K562 (cell line): ENCODE data around the gene CDCA5. TPM values are rescaled to one million over a fixed set of nuclear protein-coding genes. Genes with fewer than 3 reads are reported as not detected.

Experiments
- ATAC-seq: fragments of 200-7000 bp; cut with Tn5 transposase; 3 replicates; pipeline ENCODE4 v1.9.1; 2020; ENCODE audit warnings: moderate library complexity
- BruUV-seq: library from RNA; stranded (reverse); fragments of 400-500 nt; replicated peaks from 2 replicates; lab custom pipeline; 2021; lab: Mats Ljungman, UMichigan
- CTCF ChIA-PET: fragments of 300-600 bp; formaldehyde crosslinking; extraction: SDS; loops from one replicate; lab custom pipeline; 2021; ENCODE audit warnings: low intra/inter-chr PET ratio; lab: Yijun Ruan, JAX
- POLR2A ChIA-PET: fragments of 300-600, 350-650 bp; sonication (Branson Sonifier 250); formaldehyde crosslinking; extraction: SDS; loops from one replicate; lab custom pipeline; 2021; ENCODE audit warnings: antibody characterized with exemption, inconsistent platforms; lab: Yijun Ruan, JAX
- DNase-seq, 4 experiments: peaks; one replicate each; pipeline versions ENCODE4 v3.0.0 to v3.0.0-alpha.2; 2011 to 2018; ENCODE audit warnings: low spot score in 3 of 4, mixed read lengths in 3 of 4; ENCODE audit errors: extremely low read depth in 1 of 4
- FAIRE-seq: peaks from 2 replicates; lab custom pipeline; 2011; peaks lifted over from hg19 to GRCh38; lab: Jason Lieb, UNC
- H2AFZ ChIP-seq: 2 replicates; pipeline ENCODE4 v1.6.0; 2011; ENCODE audit warnings: low read depth, low read length, control low read depth, inconsistent platforms
- H3K27ac ChIP-seq: fragments of 200-600 bp; 3 replicates; pipeline ENCODE4 v1.8.0; 2011; ENCODE audit warnings: low read depth, mild to moderate bottlenecking, control low read depth, inconsistent platforms, low read length, moderate library complexity, mixed read lengths; ENCODE audit errors: extremely low read depth
- H3K27me3 ChIP-seq, 2 experiments: fragments of 300-600 bp in 1 of 2; 2 replicates in 1 of 2; 3 replicates in 1 of 2; pipeline versions ENCODE4 v1.6.0 to v1.8.0; 2011; ENCODE audit warnings: inconsistent platforms in 2 of 2, low read length in 2 of 2, mild to moderate bottlenecking in 1 of 2, mixed read lengths in 1 of 2, moderate library complexity in 1 of 2; ENCODE audit not compliant: control insufficient read depth in 2 of 2, insufficient read depth in 2 of 2
- H3K36me3 ChIP-seq: fragments of 300-600 bp; 3 replicates; pipeline ENCODE4 v1.8.0; 2011; ENCODE audit warnings: mild to moderate bottlenecking, low read length, inconsistent platforms; ENCODE audit not compliant: control insufficient read depth, insufficient read depth
- H3K4me1 ChIP-seq, 2 experiments: fragments of 200-600 bp in 1 of 2; replicated peaks in 1 of 2; 2 replicates in 1 of 2; 3 replicates in 1 of 2; pipeline versions ENCODE4 v1.5.1 to v1.8.0; 2011; ENCODE audit warnings: inconsistent platforms in 2 of 2, low read length in 2 of 2, mild to moderate bottlenecking in 1 of 2, mixed read lengths in 1 of 2, moderate library complexity in 1 of 2; ENCODE audit not compliant: control insufficient read depth in 2 of 2, insufficient read depth in 2 of 2
- H3K4me2 ChIP-seq: 2 replicates; pipeline ENCODE4 v1.6.1; 2011; ENCODE audit warnings: low read length, control low read depth, inconsistent platforms, mixed read lengths; ENCODE audit not compliant: insufficient read depth
- H3K4me3 ChIP-seq: fragments of 200-600 bp; sonication (generic), shearing (Covaris generic); 2 replicates; pipeline ENCODE4 v1.5.1; 2016; ENCODE audit warnings: control low read depth, inconsistent platforms
- H3K79me2 ChIP-seq: fragments of 200-600 bp; 3 replicates; pipeline ENCODE4 v1.8.0; 2011; ENCODE audit warnings: low read length, inconsistent platforms; ENCODE audit not compliant: control insufficient read depth, insufficient read depth
- H3K9ac ChIP-seq, 2 experiments: 2 replicates each; pipeline versions ENCODE4 v1.6.0 to v1.6.1; 2011; ENCODE audit warnings: low read depth in 2 of 2, low read length in 2 of 2, control low read depth in 1 of 2, inconsistent platforms in 1 of 2, mild to moderate bottlenecking in 1 of 2, mixed read lengths in 1 of 2; ENCODE audit not compliant: insufficient read depth in 1 of 2
- H3K9me1 ChIP-seq: one replicate; pipeline ENCODE4 v1.6.0; 2011; ENCODE audit warnings: inconsistent platforms, mild to moderate bottlenecking, low read length, moderate library complexity; ENCODE audit not compliant: control insufficient read depth, insufficient read depth
- H3K9me3 ChIP-seq: replicated peaks from 2 replicates; pipeline ENCODE4 v1.5.1; 2011; ENCODE audit warnings: low read depth, low read length, inconsistent platforms; ENCODE audit not compliant: control insufficient read depth, insufficient read depth
- H4K20me1 ChIP-seq: replicated peaks from 2 replicates; pipeline ENCODE4 v1.6.1; 2011; ENCODE audit warnings: low read length, inconsistent platforms, mixed read lengths; ENCODE audit not compliant: control insufficient read depth, insufficient read depth
- CEBPZ ChIP-seq: fragments of 150-350 bp; IDR thresholded peaks from 2 replicates; pipeline ENCODE4 v1.6.1; 2014; ENCODE audit warnings: low read depth, mild to moderate bottlenecking, low read length, borderline replicate concordance
- FOSL1 ChIP-seq: fragments of 200-800 bp; sonication (Bioruptor generic); conservative IDR thresholded peaks from 2 replicates; pipeline ENCODE4 v1.6.1; 2016; ENCODE audit warnings: missing genetic modification characterization, missing compliant biosample characterization
- FOXA3 ChIP-seq, 2 experiments: fragments of 450-650 bp in 1 of 2; sonication (generic) in 1 of 2; formaldehyde crosslinking; IDR thresholded peaks in 1 of 2; conservative IDR thresholded peaks in 1 of 2; 2 replicates each; pipeline versions ENCODE4 v1.4.0 to v1.8.0; 2020 to 2022; ENCODE audit warnings: mild to moderate bottlenecking in 2 of 2, missing genetic modification reagents in 1 of 2
- KAT7 ChIP-seq: sonication (generic); formaldehyde crosslinking; IDR thresholded peaks from 2 replicates; pipeline ENCODE4 v1.8.0; 2022; ENCODE audit warnings: missing genetic modification reagents, mild to moderate bottlenecking, borderline replicate concordance
- MED1 ChIP-seq: sonication (generic); formaldehyde crosslinking; IDR thresholded peaks from 2 replicates; pipeline ENCODE4 v1.8.1; 2023; ENCODE audit warnings: missing genetic modification reagents, borderline replicate concordance
- NFYB ChIP-seq: IDR thresholded peaks from 2 replicates; pipeline ENCODE4 v1.6.1; 2011; ENCODE audit warnings: mild to moderate bottlenecking, moderate library complexity; ENCODE audit not compliant: insufficient read length; ENCODE audit errors: extremely low read depth
- USF1 ChIP-seq: sonication (generic); formaldehyde crosslinking; IDR thresholded peaks from 2 replicates; pipeline ENCODE4 v1.9.0; 2022; ENCODE audit warnings: mild to moderate bottlenecking, missing genetic modification reagents
- ZBTB1 ChIP-seq: sonication (generic); formaldehyde crosslinking; IDR thresholded peaks from 2 replicates; pipeline ENCODE4 v1.8.1; 2023; ENCODE audit warnings: missing genetic modification reagents, low read depth, mild to moderate bottlenecking, borderline replicate concordance
- ZBTB49 ChIP-seq: sonication (generic); formaldehyde crosslinking; IDR thresholded peaks from 2 replicates; pipeline ENCODE4 v1.8.0; 2022; ENCODE audit warnings: missing genetic modification reagents, mild to moderate bottlenecking, borderline replicate concordance
- WGBS: fragments of 100-300 bp; shearing (Covaris generic); methylation state at CpG from one replicate; pipeline ENCODE4 v1.1.6; 2016; ENCODE audit warnings: low coverage, mixed read lengths; ENCODE audit not compliant: insufficient coverage; ENCODE audit errors: missing lambda C conversion rate; 5-methylcytosine and 5-hydroxymethylcytosine counted together
- in situ Hi-C: fragments of 300-500 bp; cut with MboI; formaldehyde crosslinking; loops from 4 replicates; pipeline ENCODE4 v1.15.0; 2018; ENCODE audit warnings: inconsistent platforms, mixed read lengths
- intact Hi-C: fragments of 100-400 bp; cut with micrococcal nuclease; formaldehyde crosslinking; loops from 2 replicates; pipeline ENCODE4 v1.14.2; 2022
- polyA plus RNA-seq, 8 experiments: library from polyadenylated mRNA; depleted of rRNA in 4 of 8; stranded (reverse) in 5 of 8; unstranded in 3 of 8; fragments of >200 nt; fragmentation: Nextera tagmentation in 2 of 8; fragmentation: Illumina TruSeq in 1 of 8; extraction: Ambion mirVana in 2 of 8; extraction: Trizol in 1 of 8; gene quantifications; 2 replicates each; pipeline versions ENCODE4 v1.2.1 to v1.2.3, GENCODE V29; 2011 to 2014; ENCODE audit warnings: inconsistent platforms in 1 of 8, missing spikeins in 1 of 8
- total RNA-seq, 7 experiments: library from RNA; depleted of rRNA in 6 of 7; stranded (reverse); fragments of >200 nt in 6 of 7; fragmentation: Illumina TruSeq in 2 of 7; extraction: Trizol in 2 of 7; gene quantifications; 2 replicates each; pipeline versions ENCODE4 v1.2.1 to v1.2.3, GENCODE V29; 2011 to 2021; ENCODE audit warnings: low replicate concordance in 1 of 7

The CDCA5 gene
- total and polyA plus RNA-seq, 9 of the 15 experiments (the other 6 are each of a cell fraction or from before 2014, with no cell fraction given), result 18.9 to 94.3 (median 64.6) TPM

GRCh38 chr11:65084598-65085375 lies 947 bp upstream of the CDCA5 start:
- Histone ChIP-seq H3K9me3 (no peaks in the 10 kb centered on the region), H3K9me1 (no peaks in the 10 kb centered on the region), H4K20me1 (no peaks in the 10 kb centered on the region; the same call in 1 of the 2 replicates), H2AFZ (peak overlapping the region; percentile 89), H3K79me2 (peaks cover 51% of the 10 kb centered on the region), H3K4me1 (peaks cover 16 to 20% of the 10 kb centered on the region in 2 experiments), H3K36me3 (peaks cover 78% of the 10 kb centered on the region), H3K27ac (peak overlapping the region; percentile 90), H3K4me2 (peak overlapping the region; percentile 98), H3K4me3 (peak overlapping the region; percentile 81), H3K9ac (peak overlapping the region; percentile 96), H3K27me3 (no peaks in the 10 kb centered on the region; a peak in 1 of 5 replicates)
- in situ Hi-C loops, result no loop called here
- no peak for FAIRE-seq
- ATAC-seq, result peak; percentile 16
- CTCF ChIA-PET, result interaction anchor here (1.4 kb wide), 1 partner anchor 72 kb away, joined by 3 read pairs; no protein-coding TSS in a partner anchor
- intact Hi-C loops, result loop anchor here (5.0 kb wide), 1 partner anchor 57 kb away; the partner anchor contains the start of gene SNX15
- 25% methylated on average over 23 of the region's 23 CpGs for WGBS
- POLR2A ChIA-PET, result interaction anchor here (0.6 to 1.5 kb wide), 13 partner anchors 9 to 285 kb away, joined by 3 to 7 read pairs (median 4); partner anchors contain the start of genes TM7SF2 and ZNHIT2
- TF ChIP-seq CEBPZ (no peak), FOXA3 (CRISPR knock-in tag; conservative IDR thresholded peaks at IDR 0.05 in 1 of 2, IDR thresholded peaks at IDR 0.05 in 1 of 2) (0 out of 4 replicates have a peak, but pooled peaks of 1 of the 2 experiments have one; percentile 14), USF1 (CRISPR knock-in tag) (peak; percentile 32; the same call in 1 of the 2 replicates), ZBTB1 (CRISPR knock-in tag) (peak; percentile 27; the same call in 1 of the 2 replicates), ZBTB49 (CRISPR knock-in tag) (no peak), KAT7 (CRISPR knock-in tag) (0 out of 2 replicates have a peak, but pooled peaks have one; percentile 43), FOSL1 (tag) (no peak), NFYB (peak; percentile 9), MED1 (CRISPR knock-in tag) (no peak)
- DNase-seq, result no peak
- BruUV-seq, result TSS peak; percentile 72
